ENCODE data around the gene ITGA1.

ITGA1 gene

DNA sequence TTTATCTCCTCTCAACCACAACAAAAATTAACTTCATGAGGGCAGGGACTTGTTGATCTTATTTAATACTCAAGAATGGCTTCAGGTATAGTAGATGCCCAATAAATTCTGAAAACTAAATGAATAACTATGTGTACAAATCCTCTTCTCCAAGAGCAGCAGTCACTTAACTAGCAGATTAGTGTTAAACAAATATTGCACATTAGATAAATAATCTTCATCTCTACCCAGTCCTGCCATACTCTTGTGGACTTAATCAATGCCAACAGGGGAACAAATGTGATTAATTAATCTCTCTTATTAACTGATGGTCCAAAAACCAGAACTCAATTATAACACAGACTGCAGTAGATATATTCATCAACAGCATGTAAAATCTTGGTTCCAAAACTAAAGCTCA is 15.0 kb upstream of the ITGA1 start:
- no peak for DNase-seq (ENCODE audit: low spot score)

DNA sequence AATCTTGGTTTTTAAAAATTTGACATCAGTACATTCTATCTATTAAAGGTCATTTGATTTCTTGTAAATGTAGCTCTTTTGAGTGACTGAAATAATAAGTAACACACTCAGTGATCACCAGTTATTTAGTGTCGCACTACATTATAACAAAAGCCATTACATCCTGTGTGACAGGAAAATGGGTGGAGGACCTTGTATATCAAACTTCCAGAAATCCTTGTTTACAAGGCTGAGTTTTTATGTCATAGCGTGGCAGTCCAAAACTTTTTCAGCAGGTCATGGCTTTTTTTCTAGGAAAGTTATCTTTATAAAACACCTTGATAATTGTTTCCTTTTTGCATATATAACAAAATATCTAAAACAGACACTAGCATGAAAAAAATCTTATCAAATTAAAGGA is 14.4 kb upstream of the ITGA1 start:
- DNase-seq (ENCODE audit: low spot score): no peak

DNA sequence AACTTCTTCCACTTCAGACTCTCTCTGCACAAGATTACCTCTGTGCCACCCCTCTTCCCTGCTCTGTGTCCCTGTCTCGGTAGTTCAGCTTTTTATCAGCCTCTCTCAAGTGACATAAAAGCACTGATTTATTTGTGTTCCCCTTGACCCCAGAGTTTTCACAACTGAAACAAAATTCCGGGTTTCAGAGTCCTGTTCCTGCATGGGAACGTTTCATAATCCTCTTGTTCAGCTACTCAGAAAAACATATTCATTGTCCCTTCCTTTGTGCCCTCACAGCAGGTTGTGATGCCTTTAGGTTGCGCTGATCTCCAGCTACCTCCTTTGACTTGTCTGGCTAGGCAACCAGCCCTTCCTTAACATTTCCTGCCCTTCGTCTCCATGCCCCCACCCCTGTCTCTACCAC is 13.7 kb upstream of the ITGA1 start:
- DNase-seq (ENCODE audit: low spot score): no peak

DNA sequence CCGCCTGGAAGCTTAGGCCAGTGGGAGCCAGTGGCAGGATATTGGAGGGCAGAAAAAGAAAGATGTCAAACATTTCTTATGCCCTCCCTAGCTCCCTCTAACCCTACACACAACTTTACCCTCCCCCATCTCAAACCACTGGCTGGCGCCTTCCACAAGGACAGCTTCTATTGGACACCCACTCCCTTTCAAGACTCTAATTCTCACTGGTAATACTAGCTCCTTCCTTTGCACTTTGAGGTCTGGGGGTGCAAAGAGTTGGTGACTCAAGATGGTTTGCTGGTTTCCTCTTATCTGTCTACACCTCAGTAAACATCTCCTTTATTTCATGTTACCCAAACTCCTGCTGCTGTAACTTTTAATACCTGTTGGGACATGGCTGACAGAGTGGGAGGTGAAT is 11.6 kb upstream of the ITGA1 start:
- no peak for DNase-seq (ENCODE audit: low spot score)

DNA sequence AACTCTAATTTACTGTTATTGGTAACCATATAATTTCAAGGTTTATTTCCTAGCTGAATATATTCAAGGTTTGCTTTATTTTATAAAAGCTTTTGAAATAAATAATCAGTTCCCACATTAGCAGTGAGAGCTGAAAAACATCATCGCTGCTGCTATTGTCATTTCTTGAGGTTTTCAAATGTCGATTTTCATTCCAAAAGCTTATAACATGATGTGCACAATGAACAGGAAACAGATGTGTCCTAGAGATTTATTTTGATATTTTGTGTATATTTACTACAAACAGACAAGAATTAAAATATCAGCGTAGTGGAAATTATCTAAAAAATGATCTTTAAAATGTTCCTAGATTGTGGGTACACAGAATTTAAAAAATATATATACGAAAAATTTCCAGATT is 10.5 kb upstream of the ITGA1 start:
- no peak for DNase-seq (ENCODE audit: low spot score)

DNA sequence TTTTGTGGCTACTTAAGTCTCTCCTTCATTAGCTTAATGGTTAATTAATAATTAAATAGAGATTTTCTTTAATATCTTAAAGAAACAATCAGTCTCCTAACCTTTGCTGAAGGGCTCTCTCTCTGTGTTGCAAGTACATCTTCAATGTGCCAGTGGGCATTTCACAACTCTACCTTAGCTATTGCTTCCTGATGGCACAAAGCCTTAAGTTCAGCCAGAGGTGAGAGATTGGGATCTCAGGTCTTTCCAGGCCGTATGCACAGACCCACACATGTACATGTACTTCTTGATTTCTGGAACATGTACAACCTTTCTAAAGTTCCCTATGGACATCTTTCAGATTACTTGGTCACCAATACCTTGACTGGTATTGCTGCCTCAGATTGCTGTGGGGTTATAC is 8.9 kb upstream of the ITGA1 start:
- no peak for DNase-seq (ENCODE audit: low spot score)

DNA sequence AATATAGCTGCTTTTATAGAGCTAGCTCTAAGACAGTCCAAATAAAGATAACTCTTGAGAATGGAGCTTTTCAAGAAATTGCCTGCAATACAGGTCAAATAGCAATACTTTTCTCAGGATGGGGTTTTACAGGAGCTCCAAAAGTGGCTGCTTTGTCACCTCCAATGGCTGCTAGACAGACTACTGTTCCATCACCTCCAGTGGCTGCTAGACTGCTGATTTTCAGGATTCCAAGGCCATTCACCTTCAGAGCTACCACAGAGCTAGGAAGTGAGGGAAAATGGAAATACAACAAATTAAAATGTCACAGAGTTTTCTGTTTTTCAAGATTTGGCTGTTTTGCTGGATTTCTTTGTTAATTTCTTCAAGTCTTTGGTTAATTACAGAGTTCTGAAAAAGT is 8.5 kb upstream of the ITGA1 start:
- no peak for DNase-seq (ENCODE audit: low spot score)

DNA sequence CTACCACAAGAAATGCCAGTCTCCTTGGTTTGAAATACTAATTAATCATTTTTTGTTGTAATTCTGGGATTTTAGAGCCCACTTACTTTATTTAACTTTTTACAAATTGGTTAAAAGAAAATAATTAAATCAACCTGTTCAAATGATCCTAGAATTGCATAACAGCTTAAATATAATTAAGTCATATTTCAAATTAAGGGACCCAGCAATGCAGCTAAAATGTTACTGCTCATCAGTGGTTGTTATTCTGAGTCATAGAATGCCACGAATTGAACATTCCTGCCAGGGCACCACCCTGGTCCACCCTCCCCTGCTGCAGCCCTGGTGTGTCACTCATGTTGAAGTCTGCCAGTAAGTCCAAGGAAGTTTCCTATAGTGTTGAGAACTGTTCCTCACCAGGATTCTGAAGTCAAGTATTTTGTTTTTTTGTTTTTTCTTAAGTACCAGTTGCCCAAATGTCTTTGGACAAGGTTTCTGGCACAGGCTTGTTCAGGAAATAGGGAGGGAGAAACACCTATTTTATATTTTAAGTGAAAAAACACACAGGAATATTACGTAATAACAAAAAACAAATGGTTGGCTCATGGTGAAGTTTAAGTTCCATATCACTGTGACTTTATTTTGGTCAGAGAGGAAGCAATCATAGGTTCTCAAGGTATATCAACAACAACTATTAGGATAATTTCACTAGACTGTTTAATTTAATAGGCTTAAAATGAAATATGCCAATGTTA is 4.3 kb upstream of the ITGA1 start:
- DNase-seq (ENCODE audit: low spot score): no peak

DNA sequence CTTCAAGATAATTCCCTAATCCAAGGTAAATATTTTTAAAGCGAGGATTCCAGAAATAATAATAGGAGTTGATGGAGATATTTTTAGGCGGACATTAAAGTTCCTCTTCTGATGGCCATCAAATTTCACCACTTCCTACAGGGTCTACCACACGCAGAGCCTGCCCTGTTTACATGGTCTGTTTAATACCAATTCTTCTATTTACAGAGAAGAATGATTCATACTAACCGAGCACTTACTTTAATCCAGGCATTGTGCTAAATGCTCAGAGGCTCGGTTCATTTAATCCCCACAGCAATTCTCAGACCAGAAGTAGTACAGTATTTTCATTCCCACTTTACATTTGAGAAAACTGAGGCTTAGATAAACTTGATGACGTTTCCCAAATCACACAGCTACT is 3.0 kb upstream of the ITGA1 start:
- no peak for DNase-seq (ENCODE audit: low spot score)

DNA sequence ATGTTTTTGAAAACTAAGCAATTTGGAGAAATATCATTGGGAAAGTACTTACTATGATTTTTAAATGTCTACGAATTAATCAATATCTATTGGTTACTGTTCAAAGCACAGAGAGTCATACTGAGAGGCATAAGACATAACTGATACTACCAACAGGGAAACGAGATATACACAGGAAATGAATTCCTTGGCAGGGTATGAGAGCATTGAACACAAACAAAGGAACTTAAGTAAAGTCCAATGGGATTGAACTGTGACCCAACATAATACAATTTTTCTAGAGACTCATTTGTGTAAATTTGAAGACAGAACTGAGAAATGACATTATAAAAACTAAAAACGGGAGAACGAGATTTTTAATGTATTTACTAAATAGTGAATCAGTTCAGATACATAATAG is 1.3 kb upstream of the ITGA1 start:
- DNase-seq (ENCODE audit: low spot score): no peak

DNA sequence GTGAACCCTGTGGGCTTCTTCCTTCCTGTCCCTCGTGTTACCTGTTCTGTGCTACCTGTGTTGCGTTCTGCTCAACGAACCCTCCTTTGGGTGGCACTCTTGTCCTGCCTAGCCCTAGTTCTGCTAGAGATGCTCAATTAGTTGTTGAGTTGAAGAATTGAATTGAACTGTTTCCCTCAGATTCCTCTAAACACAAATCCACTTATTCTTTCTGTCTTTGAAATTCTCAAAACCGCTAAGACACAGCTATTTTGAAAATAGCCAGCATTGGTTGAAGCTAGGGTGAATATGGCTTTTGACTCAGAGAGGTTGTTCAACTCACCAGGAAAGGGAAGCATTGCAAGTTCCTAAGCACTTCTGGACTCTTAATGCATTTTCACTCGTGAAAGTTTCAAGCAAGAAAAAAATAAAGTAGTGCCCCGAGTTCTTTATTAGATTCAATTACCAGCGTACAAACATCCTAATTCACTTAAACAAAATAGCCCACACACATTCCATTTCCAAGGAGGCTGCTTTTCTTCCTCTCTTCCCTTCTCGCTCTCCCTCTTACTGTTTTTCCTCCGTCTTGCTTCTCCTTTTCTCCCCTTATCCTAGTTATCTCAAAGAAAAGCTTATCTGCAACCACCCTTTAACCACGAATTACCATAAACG is 642 bp upstream of the ITGA1 start:
- no peak for DNase-seq (ENCODE audit: low spot score)

DNA sequence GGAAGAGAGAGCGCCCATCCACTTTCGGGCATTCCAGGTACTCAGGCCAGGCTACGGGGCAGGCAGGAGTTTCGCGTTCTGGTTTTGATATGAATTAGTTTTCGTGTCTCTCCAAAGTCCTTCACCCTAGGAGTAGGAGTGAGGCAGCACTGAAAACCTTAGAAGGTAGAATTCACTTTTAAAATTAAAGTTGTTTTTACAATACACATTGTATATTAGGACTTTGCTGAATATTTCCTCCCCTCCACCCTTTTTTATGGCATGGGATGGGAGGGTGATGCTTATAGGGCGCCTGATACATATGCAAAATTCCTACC is 747 bp downstream of the ITGA1 start:
- no peak for DNase-seq (ENCODE audit: low spot score)

DNA sequence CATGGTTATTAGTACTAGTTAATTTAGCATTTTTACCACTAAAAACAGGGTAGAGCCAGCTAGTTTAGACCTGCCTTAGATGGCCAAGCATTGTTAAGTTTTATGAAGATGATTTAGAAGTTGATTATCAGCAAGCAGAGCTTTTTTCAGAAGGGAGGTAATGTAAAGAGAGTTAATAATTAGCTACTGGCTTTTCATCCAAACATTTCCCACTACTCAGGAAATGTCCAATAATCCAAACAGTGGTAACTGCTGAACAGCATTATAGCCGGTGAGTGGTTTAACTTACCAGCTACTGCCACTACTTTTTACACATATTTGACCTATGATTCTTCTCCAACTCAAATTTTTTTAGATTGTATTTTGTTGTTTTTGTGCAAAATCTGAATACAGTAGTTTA is 1.7 kb downstream of the ITGA1 start:
- no peak for DNase-seq (ENCODE audit: low spot score)

DNA sequence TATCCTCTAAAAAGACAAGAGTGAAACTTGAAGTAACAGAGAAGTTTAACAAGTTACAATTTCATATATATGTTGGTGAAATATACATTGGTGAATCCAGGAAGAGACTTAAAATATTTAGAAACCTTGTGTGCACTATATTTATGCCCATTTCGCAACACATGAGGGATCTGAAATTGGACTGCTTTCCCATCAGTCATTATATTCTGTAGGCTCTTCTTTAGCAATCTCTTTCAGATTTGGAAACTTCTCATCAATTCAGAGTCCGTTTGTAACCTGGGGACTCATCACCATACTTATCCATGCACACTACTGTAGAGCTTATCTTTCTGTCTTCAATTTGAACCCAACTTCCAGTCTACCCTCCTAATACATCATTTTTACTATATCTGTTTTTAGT is 2.1 kb downstream of the ITGA1 start:
- DNase-seq (ENCODE audit: low spot score): no peak

DNA sequence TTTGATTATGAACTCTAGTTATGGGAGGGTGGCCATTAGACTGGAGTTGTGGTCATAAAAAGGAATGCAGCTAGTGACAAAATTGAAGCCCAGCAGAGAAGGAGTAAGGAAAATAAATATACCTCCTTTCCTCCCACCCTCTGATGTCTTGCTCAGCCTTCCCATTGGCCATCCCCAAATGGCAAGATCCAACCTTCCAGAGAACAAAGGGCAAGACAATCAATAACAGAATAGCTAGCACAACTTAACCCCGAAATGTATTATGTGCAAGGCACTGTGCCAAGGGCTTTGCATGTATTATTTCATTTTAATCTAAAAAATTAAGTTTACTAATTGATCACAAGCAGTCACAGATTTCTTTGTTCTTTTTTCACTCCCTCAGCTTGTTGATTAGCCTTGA is 3.6 kb downstream of the ITGA1 start:
- DNase-seq (ENCODE audit: low spot score): no peak

DNA sequence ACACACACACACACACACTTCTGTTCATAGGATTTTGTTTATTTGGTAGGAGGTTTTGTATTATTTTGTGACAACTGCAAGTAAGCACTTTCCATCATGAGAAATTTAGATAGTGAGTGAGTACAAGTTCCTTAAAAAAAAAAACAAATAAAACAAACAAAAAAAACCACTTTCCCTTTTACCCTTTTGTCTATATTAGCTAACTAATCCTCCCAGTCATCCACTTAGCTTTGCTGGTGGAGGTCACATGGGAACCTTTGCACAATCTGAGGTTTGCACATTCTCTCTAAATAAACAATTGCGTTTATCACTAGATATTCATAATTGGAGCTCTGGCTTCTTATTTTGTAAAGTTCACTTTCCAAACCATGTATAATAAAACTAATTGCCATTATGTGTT is 6.8 kb downstream of the ITGA1 start:
- DNase-seq (ENCODE audit: low spot score): no peak

DNA sequence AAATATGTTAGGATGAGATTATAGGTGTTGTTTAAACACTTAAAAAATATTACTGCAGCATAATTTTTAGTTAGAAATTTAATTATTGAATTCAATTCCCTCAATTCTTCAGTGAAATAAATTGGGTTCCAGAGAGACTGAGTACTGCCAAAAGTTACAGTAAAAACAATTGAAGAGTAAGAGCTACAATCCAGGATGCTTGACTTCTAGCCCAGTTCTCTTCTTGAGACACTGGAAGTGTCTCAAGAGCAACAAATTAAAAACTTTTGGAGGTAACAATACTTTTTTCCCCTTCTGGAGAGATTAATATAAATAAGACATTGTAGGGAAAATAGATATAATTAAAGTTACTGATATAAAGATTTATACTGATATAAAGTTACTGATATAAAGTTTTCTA is 8.3 kb downstream of the ITGA1 start:
- DNase-seq (ENCODE audit: low spot score): no peak

DNA sequence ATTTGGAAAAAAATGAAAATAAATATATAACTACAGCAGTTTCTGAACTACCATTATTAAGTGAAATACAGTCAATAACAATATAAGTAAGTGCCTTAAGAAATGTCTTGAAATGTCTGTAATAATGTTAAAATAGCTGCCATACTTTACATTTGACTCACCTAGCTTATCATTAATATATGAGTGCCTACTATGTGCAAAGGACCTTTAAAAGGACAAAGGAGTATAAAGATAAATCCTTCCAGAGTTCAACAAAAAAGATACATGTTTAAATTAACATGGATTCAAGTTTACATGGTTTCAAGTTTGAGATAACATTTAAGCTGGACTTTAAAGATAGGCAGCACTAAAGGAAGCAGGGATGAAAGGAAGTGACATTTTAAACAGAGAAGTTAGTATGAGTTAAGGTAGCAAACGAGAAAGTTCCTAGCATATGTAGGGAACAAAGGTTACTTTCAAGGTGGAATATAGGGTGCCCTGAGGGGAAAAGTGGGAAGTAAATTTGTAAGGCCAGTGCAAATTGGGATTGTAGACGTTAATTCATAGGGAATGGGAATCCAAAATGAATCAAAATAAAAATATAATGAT is 8.9 kb downstream of the ITGA1 start:
- DNase-seq (ENCODE audit: low spot score): no peak

DNA sequence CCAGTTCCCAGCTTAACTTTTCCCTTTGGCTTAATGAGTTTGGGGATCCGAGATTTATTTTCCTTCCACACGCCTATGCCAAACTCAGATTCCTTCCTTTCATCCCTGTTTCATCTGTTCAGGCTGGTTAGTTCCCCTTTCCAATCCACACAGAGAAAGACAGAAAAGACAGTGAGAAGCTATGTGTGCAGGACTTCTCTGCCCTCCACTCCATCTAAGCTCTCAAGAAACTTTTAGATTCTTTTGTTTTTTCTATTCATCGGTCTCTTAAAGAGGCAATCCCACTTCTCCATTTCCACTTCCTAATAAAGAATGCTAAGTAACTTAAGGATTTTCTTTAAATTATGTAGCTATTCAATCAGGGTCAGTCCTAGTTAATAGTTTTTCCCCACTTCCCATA is 11.2 kb downstream of the ITGA1 start:
- no peak for DNase-seq (ENCODE audit: low spot score)

DNA sequence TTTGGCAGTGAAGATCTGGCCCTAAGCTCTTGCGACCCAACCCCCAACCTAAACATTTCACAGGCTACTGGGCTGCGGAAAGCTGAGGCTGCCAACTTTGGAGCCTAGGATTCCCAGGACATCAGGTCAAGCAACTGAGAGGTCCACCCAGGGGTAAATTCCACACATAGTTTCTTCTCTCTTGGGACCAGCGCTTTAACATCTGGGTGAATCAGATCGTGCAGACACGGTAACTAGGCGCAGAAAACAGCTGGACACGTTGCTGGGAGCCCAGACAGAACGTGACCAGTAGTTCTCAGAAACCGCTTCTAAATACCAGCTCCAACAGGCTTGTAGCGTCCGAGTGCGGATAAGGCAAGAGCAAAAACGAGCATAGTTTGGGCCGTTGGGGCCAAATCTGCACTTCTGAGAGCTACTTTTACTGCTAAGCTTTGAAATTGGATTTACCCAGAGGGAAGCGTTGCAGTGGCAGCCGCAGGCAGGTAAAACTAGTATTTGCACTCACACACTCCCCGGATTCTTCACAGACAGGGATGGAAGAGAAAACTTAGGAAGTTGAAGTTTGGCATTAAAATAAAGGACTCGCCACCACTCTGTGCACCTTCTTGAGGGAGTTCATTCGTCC is 11.8 kb downstream of the ITGA1 start:
- no peak for DNase-seq (ENCODE audit: low spot score)

DNA sequence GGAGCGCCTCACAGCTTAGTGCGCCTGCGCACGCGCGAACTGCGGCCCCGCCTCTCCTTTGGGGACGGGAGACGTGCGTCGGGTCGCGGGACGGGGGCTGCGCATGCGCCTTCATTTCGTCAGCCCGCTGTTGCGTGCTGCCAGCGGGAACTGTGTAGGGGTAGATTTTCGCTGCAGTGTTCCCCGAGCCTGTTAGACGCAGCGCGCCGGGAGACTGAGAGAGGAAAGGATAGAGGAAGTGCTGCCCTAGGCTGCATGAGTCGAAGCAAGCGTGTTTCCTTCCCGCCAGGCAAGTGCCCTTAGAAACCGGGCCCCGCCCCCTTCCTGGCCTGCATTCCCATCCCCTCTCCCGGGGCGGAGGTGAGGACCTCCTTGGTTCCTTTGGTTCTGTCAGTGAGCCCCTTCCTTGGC is 12.3 kb downstream of the ITGA1 start:
- peak; percentile 93 for DNase-seq (ENCODE audit: low spot score)

DNA sequence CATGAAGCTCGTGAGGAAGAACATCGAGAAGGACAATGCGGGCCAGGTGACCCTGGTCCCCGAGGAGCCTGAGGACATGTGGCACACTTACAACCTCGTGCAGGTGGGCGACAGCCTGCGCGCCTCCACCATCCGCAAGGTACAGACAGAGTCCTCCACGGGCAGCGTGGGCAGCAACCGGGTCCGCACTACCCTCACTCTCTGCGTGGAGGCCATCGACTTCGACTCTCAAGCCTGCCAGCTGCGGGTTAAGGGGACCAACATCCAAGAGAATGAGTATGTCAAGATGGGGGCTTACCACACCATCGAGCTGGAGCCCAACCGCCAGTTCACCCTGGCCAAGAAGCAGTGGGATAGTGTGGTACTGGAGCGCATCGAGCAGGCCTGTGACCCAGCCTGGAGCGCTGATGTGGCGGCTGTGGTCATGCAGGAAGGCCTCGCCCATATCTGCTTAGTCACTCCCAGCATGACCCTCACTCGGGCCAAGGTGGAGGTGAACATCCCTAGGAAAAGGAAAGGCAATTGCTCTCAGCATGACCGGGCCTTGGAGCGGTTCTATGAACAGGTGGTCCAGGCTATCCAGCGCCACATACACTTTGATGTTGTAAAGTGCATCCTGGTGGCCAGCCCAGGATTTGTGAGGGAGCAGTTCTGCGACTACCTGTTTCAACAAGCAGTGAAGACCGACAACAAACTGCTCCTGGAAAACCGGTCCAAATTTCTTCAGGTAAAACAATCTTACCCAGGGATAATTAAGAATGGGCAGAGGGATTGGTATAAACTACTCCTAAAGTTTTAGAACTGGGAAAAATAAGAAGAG is 12.9 kb downstream of the ITGA1 start:
- DNase-seq (ENCODE audit: low spot score): peak; percentile 35

DNA sequence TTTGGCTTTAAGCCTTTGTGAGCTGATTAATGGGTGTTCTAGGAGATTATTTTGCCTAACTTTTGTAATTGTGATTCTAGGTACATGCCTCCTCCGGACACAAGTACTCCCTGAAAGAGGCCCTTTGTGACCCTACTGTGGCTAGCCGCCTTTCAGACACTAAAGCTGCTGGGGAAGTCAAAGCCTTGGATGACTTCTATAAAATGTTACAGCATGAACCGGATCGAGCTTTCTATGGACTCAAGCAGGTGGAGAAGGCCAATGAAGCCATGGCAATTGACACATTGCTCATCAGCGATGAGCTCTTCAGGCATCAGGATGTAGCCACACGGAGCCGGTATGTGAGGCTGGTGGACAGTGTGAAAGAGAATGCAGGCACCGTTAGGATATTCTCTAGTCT is 13.6 kb downstream of the ITGA1 start:
- peak; percentile 50 for DNase-seq (ENCODE audit: low spot score)

Measured in globus pallidus (tissue), 1 donor.